ENCODE data around the gene RGS19.
A peak's percentile ranks its signal among the peaks of the same experiment; 100 is the strongest.
"Not testable (repeated sequence)": the region's sequence is repeated elsewhere in the genome, so short reads cannot be mapped to it uniquely, and the experiment has no call there.

The RGS19 gene

GRCh38 chr20:64095927-64096326, 16.6 kb upstream of the RGS19 start:
- DNase-seq = no peak

GRCh38 chr20:64095455-64095854, 16.1 kb upstream of the RGS19 start:
- DNase-seq = no peak

- DNase-seq = no peak
These were observed 13.7 kb upstream of the RGS19 start for GRCh38 chr20:64093013-64093503.

- peak in 2 of 56 donors; percentile 17 to 30 for DNase-seq
These were observed 13.1 kb upstream of the RGS19 start for GRCh38 chr20:64092258-64093012.

- DNase-seq = peak in 16 of 56 donors; percentile 7 to 58 (median 32)
These were observed 12.5 kb upstream of the RGS19 start for GRCh38 chr20:64091770-64092169.

- no peak for DNase-seq
These were observed 12.0 kb upstream of the RGS19 start for GRCh38 chr20:64091340-64091739.

- DNase-seq = peak in 32 of 56 donors; percentile 16 to 74 (median 35)
These were observed 10.8 kb upstream of the RGS19 start for GRCh38 chr20:64090165-64090564.

- DNase-seq = not testable (repeated sequence)
These were observed 9.3 kb upstream of the RGS19 start for GRCh38 chr20:64088586-64088985.

- DNase-seq = not testable (repeated sequence)
These were observed 8.0 kb upstream of the RGS19 start for GRCh38 chr20:64087226-64087825.

GRCh38 chr20:64086801-64087200, 7.5 kb upstream of the RGS19 start:
- no peak for DNase-seq

- DNase-seq = no peak
These were observed 5.4 kb upstream of the RGS19 start for GRCh38 chr20:64084685-64085152.

- peak in 1 of 56 donors; percentile 63 for DNase-seq
These were observed 4.7 kb upstream of the RGS19 start, which contains the start of gene LKAAEAR1 for GRCh38 chr20:64083804-64084684. Gene LKAAEAR1, minus strand, starts transcription at chr20:64084398. Its CDS starts 179 bp downstream, at chr20:64084219.

- DNase-seq = peak in 43 of 56 donors; percentile 15 to 82 (median 54)
These were observed 4.1 kb upstream of the RGS19 start for GRCh38 chr20:64083378-64083803.

GRCh38 chr20:64082820-64083377, 3.6 kb upstream of the RGS19 start:
- DNase-seq = peak in 1 of 56 donors; percentile 16

- no peak for DNase-seq
These were observed 2.9 kb upstream of the RGS19 start for GRCh38 chr20:64082126-64082731.

- DNase-seq = no peak
These were observed 2.3 kb upstream of the RGS19 start for GRCh38 chr20:64081624-64081964.

- DNase-seq = no peak
These were observed 1.7 kb upstream of the RGS19 start for GRCh38 chr20:64080813-64081623.

- peak in 2 of 56 donors; percentile 40 to 70 for DNase-seq
These were observed 895 bp upstream of the RGS19 start, which contains the start of gene OPRL1 for GRCh38 chr20:64080013-64080812. Gene OPRL1, plus strand, starts transcription at chr20:64080082. Its CDS starts 12,639 bp downstream, at chr20:64092721.

- DNase-seq = no peak
These were observed 415 bp downstream of the RGS19 start for GRCh38 chr20:64078934-64079272.

All from nucleus accumbens (tissue), 56 donors.